Activated T-helper 1 cell treated with anti-CD3 and anti-CD28 coated beads, Interleukin-12 subunit alpha, Interleukin-12 subunit beta, Interleukin-2, Interleukin-4 antibody, amounts not matched to agents 30 ng/mL and 10 ng/mL and 1 ng/mL, durations not matched to agents 14 hours and 24 hours and 36 hours (primary cell): ENCODE results near the gene HSPA1A. TPM values are rescaled to one million over a fixed set of nuclear protein-coding genes. Genes with fewer than 3 reads are reported as not detected.

Experiments used
- DNase-seq: peaks from one replicate; pipeline ENCODE4 v3.0.0; 2021; ENCODE audit warnings: low spot score
- H3K27ac Mint-ChIP-seq: one replicate; pipeline ENCODE4 v1.8.0; 2021; ENCODE audit warnings: mild to moderate bottlenecking, mixed read lengths
- H3K27me3 Mint-ChIP-seq: one replicate; pipeline ENCODE4 v1.8.0; 2022; ENCODE audit warnings: mild to moderate bottlenecking, moderate library complexity, mixed read lengths; ENCODE audit not compliant: insufficient read depth
- H3K36me3 Mint-ChIP-seq: one replicate; pipeline ENCODE4 v1.8.0; 2021; ENCODE audit warnings: low read depth, mixed read lengths
- H3K4me1 Mint-ChIP-seq: one replicate; pipeline ENCODE4 v1.8.0; 2021; ENCODE audit warnings: low read depth, mixed read lengths
- H3K4me3 Mint-ChIP-seq: one replicate; pipeline ENCODE4 v1.8.0; 2021; ENCODE audit warnings: mild to moderate bottlenecking, moderate library complexity, mixed read lengths
- H3K9me3 Mint-ChIP-seq: one replicate; pipeline ENCODE4 v1.8.0; 2021; ENCODE audit warnings: mixed read lengths
- intact Hi-C: fragments of 100-400 bp; cut with micrococcal nuclease; formaldehyde crosslinking; loops from one replicate; pipeline ENCODE4 v1.15.1; 2024
- total RNA-seq: library from RNA; stranded (reverse); gene quantifications from 2 replicates; pipeline ENCODE4 v1.2.3, GENCODE V29; 2022

The HSPA1A gene
- 173 and 175 TPM in 2 replicates for total RNA-seq

- peak within 1 kb of the TSS; percentile 95 for H3K27ac Mint-ChIP-seq
- no peaks in the 10 kb centered on the region for H3K27me3 Mint-ChIP-seq
- peaks cover 50% of the 10 kb centered on the region for H3K4me1 Mint-ChIP-seq
- intact Hi-C loops = loop anchor here (2.0 to 10.0 kb wide), 2 partner anchors 20 to 1040 kb away; partner anchors contain the start of genes PSMB9 and TAP1
- H3K4me3 Mint-ChIP-seq = peak within 1 kb of the TSS; percentile 93
- no peaks in the 10 kb centered on the region for H3K9me3 Mint-ChIP-seq
- peak; percentile 75 for DNase-seq
- H3K36me3 Mint-ChIP-seq = peaks cover 18% of the 10 kb centered on the region
These were observed at the start of gene HSPA1A, which contains the start of gene HSPA1L for GRCh38 chr6:31815025-31815838. Gene HSPA1A, plus strand, starts transcription at chr6:31815543. Its CDS starts 214 bp downstream, at chr6:31815757. Gene HSPA1L, minus strand, starts transcription at chr6:31815283. Its CDS starts 3,311 bp downstream, at chr6:31811972.

GRCh38 chr6:31765559-31765909 lies 49.8 kb upstream of the HSPA1A start:
- Mint-ChIP-seq H3K36me3 (peaks cover 25% of the 10 kb centered on the region), H3K9me3 (no peaks in the 10 kb centered on the region), H3K4me3 (no peak overlapping the region), H3K27ac (no peak overlapping the region), H3K27me3 (no peaks in the 10 kb centered on the region), H3K4me1 (peaks cover 21% of the 10 kb centered on the region)
- no peak for DNase-seq
- intact Hi-C loops = no loop called here

GRCh38 chr6:31765910-31766794 lies 49.2 kb upstream of the HSPA1A start:
- peaks cover 20% of the 10 kb centered on the region for H3K36me3 Mint-ChIP-seq
- no peak overlapping the region for H3K4me3 Mint-ChIP-seq
- intact Hi-C loops = no loop called here
- no peaks in the 10 kb centered on the region for H3K9me3 Mint-ChIP-seq
- H3K27me3 Mint-ChIP-seq = no peaks in the 10 kb centered on the region
- no peak overlapping the region for H3K27ac Mint-ChIP-seq
- H3K4me1 Mint-ChIP-seq = peaks cover 22% of the 10 kb centered on the region
- DNase-seq = no peak

GRCh38 chr6:31767096-31767645 lies 48.2 kb upstream of the HSPA1A start:
- H3K4me1 Mint-ChIP-seq = peaks cover 27% of the 10 kb centered on the region
- peaks cover 20% of the 10 kb centered on the region for H3K36me3 Mint-ChIP-seq
- no peaks in the 10 kb centered on the region for H3K27me3 Mint-ChIP-seq
- no peaks in the 10 kb centered on the region for H3K9me3 Mint-ChIP-seq
- H3K4me3 Mint-ChIP-seq = no peak overlapping the region
- intact Hi-C loops = no loop called here
- H3K27ac Mint-ChIP-seq = no peak overlapping the region
- DNase-seq = no peak

GRCh38 chr6:31768363-31769257 lies 46.7 kb upstream of the HSPA1A start:
- Mint-ChIP-seq H3K9me3 (no peaks in the 10 kb centered on the region), H3K27me3 (no peaks in the 10 kb centered on the region), H3K4me3 (no peak overlapping the region), H3K4me1 (peaks cover 27% of the 10 kb centered on the region), H3K36me3 (peaks cover 15% of the 10 kb centered on the region), H3K27ac (no peak overlapping the region)
- DNase-seq = no peak
- intact Hi-C loops = loop anchor here (1.0 kb wide), 2 partner anchors 39 to 88 kb away; partner anchors contain the start of gene DDAH2

- DNase-seq = peak; percentile 79
- no peak overlapping the region for H3K4me3 Mint-ChIP-seq
- no peaks in the 10 kb centered on the region for H3K27me3 Mint-ChIP-seq
- peaks cover 13% of the 10 kb centered on the region for H3K36me3 Mint-ChIP-seq
- intact Hi-C loops = loop anchor here (1.0 kb wide), 2 partner anchors 41 to 90 kb away; partner anchors contain the start of gene DDAH2
- peak overlapping the region; percentile 3 for H3K27ac Mint-ChIP-seq
- H3K9me3 Mint-ChIP-seq = no peaks in the 10 kb centered on the region
- peaks cover 27% of the 10 kb centered on the region for H3K4me1 Mint-ChIP-seq
These were observed 45.5 kb upstream of the HSPA1A start for GRCh38 chr6:31769684-31770371.

- peaks cover 35% of the 10 kb centered on the region for H3K4me1 Mint-ChIP-seq
These were observed 44.5 kb upstream of the HSPA1A start for GRCh38 chr6:31770860-31771259.

GRCh38 chr6:31771992-31772358 lies 43.4 kb upstream of the HSPA1A start:
- no peak for DNase-seq
- intact Hi-C loops = no loop called here
- Mint-ChIP-seq H3K27ac (peak overlapping the region; percentile 52), H3K9me3 (no peaks in the 10 kb centered on the region), H3K36me3 (peaks cover 16% of the 10 kb centered on the region), H3K4me1 (peaks cover 45% of the 10 kb centered on the region), H3K4me3 (no peak overlapping the region), H3K27me3 (no peaks in the 10 kb centered on the region)

More at GRCh38 chr6:31770860-31771259, 44.5 kb upstream of the HSPA1A start:
- DNase-seq = no peak
- Mint-ChIP-seq H3K27ac (peak overlapping the region; percentile 76), H3K4me3 (no peak overlapping the region), H3K27me3 (no peaks in the 10 kb centered on the region), H3K36me3 (peaks cover 16% of the 10 kb centered on the region), H3K9me3 (no peaks in the 10 kb centered on the region)
- intact Hi-C loops = no loop called here

- H3K36me3 Mint-ChIP-seq = peaks cover 11% of the 10 kb centered on the region
- H3K27ac Mint-ChIP-seq = peak overlapping the region; percentile 74
- no peak overlapping the region for H3K4me3 Mint-ChIP-seq
- no peaks in the 10 kb centered on the region for H3K27me3 Mint-ChIP-seq
- intact Hi-C loops = no loop called here
- DNase-seq = no peak
- H3K4me1 Mint-ChIP-seq = peaks cover 31% of the 10 kb centered on the region
- H3K9me3 Mint-ChIP-seq = no peaks in the 10 kb centered on the region
These were observed 40.2 kb upstream of the HSPA1A start for GRCh38 chr6:31775184-31775583.

- Mint-ChIP-seq H3K4me3 (no peak overlapping the region), H3K36me3 (peaks cover 12% of the 10 kb centered on the region), H3K9me3 (no peaks in the 10 kb centered on the region), H3K27me3 (no peaks in the 10 kb centered on the region), H3K4me1 (peaks cover 31% of the 10 kb centered on the region), H3K27ac (peak overlapping the region; percentile 87)
- no peak for DNase-seq
- intact Hi-C loops = loop anchor here (2.0 kb wide), 3 partner anchors 37 to 73 kb away; partner anchors contain the start of gene ABHD16A
These were observed 39.5 kb upstream of the HSPA1A start for GRCh38 chr6:31775633-31776484.

GRCh38 chr6:31776485-31776988 lies 38.8 kb upstream of the HSPA1A start:
- Mint-ChIP-seq H3K4me1 (peaks cover 26% of the 10 kb centered on the region), H3K36me3 (peaks cover 12% of the 10 kb centered on the region), H3K27me3 (no peaks in the 10 kb centered on the region), H3K27ac (peak overlapping the region; percentile 87), H3K9me3 (no peaks in the 10 kb centered on the region), H3K4me3 (no peak overlapping the region)
- DNase-seq = no peak
- intact Hi-C loops = loop anchor here (2.0 kb wide), 3 partner anchors 36 to 74 kb away; partner anchors contain the start of gene ABHD16A
